SK-MEL-5 (cell line): Measurements from ENCODE around the gene TRPM5. TPM values are rescaled to one million over a fixed set of nuclear protein-coding genes. Genes with fewer than 3 reads are reported as not detected.

ENCODE experiments used
- DNase-seq: peaks from one replicate; pipeline ENCODE4 v3.0.0-alpha.2; 2016; ENCODE audit warnings: low read depth, low spot score
- in situ Hi-C: cut with HindIII; loops from 2 replicates; pipeline ENCODE4 v1.10.0; 2016; ENCODE audit warnings: low sequenced_read_pairs, high pct_unique_total_duplicates, low pct_unique_long_range_greater_than_20kb
- total RNA-seq: library from RNA; depleted of rRNA; stranded (reverse); fragments of >200 nt; shearing (Covaris generic); gene quantifications from 2 replicates; pipeline ENCODE4 v1.2.3, GENCODE V29; 2014; rRNA removed

TRPM5 gene
- total RNA-seq, 1 experiment from 2014 or later, result not detected

DNA sequence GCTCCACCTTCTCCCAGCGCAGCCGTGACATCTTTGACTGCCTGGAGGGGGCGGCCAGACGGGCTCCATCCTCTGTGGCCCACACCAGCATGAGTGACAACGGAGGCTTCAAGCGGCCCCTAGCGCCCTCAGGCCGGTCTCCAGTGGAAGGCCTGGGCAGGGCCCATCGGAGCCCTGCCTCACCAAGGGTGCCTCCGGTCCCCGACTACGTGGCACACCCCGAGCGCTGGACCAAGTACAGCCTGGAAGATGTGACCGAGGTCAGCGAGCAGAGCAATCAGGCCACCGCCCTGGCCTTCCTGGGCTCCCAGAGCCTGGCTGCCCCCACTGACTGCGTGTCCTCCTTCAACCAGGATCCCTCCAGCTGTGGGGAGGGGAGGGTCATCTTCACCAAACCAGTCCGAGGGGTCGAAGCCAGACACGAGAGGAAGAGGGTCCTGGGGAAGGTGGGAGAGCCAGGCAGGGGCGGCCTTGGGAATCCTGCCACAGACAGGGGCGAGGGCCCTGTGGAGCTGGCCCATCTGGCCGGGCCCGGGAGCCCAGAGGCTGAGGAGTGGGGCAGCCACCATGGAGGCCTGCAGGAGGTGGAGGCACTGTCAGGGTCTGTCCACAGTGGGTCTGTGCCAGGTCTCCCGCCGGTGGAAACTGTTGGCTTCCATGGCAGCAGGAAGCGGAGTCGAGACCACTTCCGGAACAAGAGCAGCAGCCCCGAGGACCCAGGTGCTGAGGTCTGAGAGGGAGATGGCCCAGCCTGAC lies 41.2 kb downstream of the TRPM5 start:
- in situ Hi-C loops, result no loop called here
- DNase-seq, result no peak

DNA sequence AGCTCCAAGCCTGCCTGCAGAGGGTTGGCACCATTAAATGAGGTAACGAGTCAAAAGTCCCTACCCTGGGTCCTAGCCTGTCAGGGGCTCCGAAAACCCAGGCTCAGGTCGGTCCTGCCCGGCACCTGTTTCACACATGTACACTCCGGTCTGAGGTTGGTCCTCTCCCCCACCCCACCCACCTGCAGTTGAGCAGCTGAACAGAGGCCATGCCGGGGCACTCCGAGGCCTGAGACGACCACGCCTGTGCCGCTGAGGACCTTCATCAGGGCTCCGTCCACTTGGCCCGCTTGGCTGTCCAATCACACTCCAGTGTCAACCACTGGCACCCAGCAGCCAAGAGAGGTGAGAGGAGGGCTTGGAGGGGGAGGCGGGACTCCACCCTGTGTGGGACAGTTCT lies 42.2 kb downstream of the TRPM5 start:
- in situ Hi-C loops, result no loop called here

DNA sequence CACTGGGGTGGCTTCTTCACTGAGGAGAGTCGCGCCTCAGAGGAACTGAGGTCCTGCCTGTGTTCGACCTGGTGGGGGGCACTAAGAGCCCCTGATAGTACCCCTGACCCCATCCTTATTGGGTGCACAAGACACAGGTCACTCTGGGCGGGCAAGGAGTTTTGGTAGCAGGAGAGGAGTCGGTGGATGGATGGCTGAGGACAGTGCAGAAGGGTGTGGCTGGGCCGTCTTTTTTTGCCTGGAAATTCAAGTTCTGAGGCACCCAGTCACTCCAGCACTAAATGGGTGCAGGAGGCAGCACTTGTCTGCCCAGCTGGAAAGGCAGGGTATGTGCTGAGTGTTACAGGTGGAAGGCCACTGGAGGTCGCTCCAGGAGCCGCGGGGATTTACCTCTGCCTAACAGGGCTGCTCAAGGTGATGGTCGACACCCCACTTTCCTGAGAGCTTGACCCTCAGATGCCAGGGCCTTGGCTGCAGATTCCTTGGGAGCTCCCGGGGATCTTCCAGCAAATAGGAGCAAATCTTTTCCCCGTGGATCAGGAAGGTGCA lies 42.8 kb downstream of the TRPM5 start:
- in situ Hi-C loops, result no loop called here
- DNase-seq, result peak; percentile 26

More for the DNA sequence above, 42.2 kb downstream of the TRPM5 start:
- no peak for DNase-seq

DNA sequence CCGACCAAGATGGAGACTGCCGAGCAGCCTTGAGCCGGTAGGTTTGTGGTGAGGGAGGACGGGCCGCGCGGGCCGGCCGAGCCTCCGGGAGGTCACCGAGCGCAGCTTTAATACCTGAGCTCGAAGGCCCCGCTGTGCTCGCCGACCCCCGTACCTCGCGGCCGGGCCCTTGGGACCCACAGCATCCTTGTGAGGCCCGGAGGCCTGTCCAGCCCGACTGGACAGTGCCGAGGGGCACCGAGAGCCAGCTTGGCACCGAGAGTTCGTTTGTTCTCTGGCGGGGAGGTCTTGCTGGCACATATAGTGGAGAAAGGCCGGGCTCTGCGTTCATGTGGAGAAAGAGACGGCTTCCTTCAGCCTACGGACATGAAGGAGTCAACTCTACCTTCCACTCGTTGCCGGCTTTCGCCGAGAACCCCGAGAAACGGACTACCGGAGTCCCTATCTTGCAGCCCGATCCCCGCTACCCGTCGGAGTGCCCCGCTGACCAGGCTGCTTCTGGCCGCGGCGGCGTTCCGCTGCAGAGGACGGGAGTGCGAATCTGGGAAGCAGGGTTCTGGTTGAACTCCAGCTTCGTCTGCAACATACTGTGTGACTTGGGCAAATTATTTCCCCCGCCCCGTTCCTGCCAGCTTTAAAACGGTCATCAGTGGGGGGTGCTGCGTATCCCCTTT lies 43.4 kb downstream of the TRPM5 start:
- in situ Hi-C loops, result no loop called here

DNA sequence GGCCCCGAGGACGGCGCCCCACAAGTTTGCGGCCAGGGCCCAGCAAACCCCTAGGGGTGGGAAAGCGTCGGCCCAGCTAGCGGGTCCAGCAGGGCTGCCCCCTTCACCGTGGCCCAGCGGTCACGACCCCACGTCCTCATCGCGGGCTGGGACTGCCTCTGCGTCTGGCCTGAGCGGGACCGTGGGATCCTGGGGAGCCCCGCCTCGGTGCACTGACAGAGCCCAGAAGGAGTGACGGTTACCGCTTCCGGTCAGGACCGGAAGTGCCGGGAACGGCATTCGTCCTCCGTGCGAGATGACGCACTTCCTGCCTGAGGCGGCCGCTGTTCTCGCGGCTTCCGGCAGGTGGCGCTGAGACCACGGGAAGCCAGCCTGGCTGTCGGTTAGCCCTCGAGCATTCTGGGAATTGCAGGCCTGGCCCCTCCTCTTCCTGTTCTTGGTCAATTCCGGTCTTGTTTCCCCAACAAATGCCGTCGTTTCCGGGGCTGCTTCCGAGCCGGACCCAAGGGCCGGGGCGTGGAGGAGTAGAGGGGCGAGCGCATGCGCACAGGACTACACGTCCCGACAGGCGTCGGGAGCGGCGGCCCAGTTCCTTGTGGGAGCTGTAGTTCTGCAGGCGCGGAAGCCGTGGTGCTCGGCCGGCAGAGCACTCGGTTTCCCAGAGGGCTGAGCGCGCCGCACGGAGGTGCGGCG lies 44.1 kb downstream of the TRPM5 start, which contains the start of gene TSSC4:
Gene TSSC4, plus strand, starts transcription at position 682 of the 693 bp plus-strand sequence. CDS start 1,884 bp downstream, outside the sequence.
- in situ Hi-C loops, result no loop called here
- DNase-seq, result peak; percentile 100

More for the DNA sequence above, 43.4 kb downstream of the TRPM5 start:
- no peak for DNase-seq

DNA sequence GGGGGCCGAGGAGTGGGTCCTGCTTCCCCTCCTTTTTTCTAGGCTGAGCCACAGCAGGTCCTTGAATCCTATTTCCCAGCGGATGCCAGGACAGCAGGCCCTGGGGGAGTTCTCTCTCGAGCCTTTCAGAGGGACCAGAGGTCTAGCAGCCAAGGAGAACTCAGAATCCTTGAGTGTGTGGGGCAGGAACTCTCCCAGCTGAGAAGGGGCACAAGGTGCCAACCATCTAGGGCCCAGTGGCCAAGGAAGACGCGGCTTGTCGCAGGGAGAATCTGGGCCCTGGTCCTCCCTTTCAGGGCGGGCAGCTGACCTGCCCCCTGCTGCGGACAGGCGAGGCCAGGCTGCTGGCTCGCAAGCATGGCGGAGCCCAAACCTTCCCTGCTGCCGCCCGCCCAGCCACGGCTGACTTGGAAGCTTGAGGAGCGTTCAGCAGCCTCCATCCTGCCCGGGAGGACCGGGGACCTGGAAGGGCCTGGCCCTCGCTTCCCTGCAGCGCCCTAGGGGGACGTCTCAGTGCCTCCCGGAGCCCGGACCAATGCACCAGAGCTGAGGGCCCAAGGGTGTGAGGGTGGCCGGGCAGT lies 44.7 kb downstream of the TRPM5 start:
- in situ Hi-C loops, result no loop called here
- peak; percentile 14 for DNase-seq

DNA sequence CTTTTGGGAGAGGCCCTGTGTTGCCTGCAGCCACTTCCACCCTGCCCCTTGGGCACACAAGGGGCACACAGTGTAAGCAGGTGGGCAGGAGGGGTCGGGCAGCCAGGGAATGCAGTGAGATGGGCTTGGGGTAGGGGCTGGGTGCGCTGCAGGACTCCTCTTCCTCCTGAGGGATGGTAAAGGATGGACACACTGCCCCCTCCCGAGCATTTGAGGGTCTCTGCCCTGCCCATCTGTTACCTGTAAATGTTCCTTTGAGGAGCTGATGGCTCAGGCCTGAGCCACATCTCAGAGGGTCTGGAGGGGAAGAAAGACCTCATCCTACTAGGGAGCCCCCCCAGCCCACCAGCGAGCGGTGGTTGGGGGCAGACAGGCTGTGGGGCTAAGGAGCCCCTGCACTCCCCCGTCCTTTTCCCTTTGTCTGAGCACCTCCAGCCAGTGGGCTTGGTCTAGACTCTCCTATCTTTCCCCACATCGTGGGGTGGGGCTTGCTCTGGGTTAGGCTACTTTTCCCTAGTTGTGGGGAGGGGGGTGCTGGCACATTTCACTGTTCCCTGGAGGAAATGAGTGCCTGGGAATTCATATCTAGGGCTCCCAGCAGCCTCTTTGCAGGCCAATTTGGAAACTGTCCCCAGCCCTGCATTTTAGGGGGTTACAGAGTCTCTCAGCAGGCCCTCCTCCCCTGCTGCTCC lies 45.5 kb downstream of the TRPM5 start:
- in situ Hi-C loops, result no loop called here
- DNase-seq, result peak; percentile 31

DNA sequence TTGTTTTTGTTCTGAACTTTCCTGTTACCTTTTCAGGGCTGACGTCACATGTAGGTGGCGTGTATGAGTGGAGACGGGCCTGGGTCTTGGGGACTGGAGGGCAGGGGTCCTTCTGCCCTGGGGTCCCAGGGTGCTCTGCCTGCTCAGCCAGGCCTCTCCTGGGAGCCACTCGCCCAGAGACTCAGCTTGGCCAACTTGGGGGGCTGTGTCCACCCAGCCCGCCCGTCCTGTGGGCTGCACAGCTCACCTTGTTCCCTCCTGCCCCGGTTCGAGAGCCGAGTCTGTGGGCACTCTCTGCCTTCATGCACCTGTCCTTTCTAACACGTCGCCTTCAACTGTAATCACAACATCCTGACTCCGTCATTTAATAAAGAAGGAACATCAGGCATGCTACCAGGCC lies 47.3 kb downstream of the TRPM5 start:
- in situ Hi-C loops, result no loop called here
- no peak for DNase-seq

DNA sequence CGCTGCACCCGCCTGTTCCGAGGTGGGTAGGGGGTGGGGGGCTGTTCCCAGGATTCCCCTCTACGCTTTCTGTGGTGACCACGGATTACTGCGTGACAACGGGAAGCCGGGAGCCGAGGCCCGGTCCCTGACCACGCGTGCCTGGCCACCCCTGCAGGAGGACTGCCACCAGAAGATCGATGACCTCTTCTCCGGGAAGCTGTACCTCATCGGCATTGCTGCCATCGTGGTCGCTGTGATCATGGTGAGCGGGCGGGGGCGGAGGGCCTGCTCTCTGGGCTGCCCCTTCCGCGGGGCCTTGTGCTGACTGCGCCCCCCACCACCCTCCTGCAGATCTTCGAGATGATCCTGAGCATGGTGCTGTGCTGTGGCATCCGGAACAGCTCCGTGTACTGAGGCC lies 47.8 kb downstream of the TRPM5 start:
- DNase-seq, result no peak

DNA sequence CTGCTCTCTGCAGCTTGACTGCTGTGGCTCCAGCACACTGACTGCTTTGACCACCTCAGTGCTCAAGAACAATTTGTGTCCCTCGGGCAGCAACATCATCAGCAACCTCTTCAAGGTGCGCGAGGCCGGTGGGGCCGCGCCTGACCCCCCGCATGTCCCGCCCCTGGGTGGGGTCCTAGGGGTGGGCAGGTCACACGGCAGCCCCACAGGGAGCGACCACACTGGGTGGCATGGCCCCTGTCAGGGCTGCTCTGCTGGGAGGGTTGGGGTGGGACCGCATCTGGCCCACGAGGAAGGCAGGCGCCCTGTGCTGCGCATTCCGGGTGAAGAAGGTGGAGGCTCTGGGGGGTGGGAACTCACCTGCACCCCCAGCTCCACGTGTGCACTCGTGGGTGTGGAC lies 48.5 kb downstream of the TRPM5 start:
- in situ Hi-C loops, result no loop called here
- DNase-seq, result no peak

More for the DNA sequence above, 47.8 kb downstream of the TRPM5 start:
- in situ Hi-C loops, result no loop called here

DNA sequence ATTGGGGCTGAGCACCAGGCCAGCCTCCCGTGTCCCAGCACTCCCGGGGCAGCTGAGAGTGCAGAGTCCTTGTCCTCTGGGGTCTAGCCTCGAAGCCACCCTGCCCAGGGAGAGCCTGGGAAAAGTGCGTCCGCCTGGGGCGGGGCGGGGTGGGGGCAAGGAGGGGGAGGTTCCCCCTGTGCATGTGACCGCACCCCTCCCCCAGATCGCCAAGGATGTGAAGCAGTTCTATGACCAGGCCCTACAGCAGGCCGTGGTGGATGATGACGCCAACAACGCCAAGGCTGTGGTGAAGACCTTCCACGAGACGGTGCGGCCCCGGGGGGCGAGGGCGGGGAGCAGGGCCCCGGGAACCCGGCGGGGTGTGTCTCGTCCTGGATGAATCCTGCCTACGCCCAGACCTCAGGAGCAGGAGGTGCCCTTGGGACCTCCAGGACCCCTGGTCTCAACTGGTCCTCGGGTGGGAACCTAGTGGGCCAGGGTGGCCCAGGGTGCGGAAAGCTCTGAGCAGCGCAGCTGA lies 49.0 kb downstream of the TRPM5 start:
- in situ Hi-C loops, result no loop called here
- no peak for DNase-seq

DNA sequence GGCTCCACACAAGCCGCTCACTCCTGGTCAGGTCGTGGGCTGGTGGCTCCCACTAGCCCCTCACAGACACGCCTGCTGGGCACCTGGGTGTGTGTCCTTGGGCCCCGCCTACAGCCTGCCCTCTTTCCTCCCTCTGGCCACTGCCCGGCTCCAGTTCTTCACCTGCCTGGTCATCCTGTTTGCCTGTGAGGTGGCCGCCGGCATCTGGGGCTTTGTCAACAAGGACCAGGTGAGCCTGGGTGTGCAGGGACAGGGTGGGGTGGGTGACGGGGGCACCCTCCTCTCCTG lies 49.6 kb downstream of the TRPM5 start:
- no peak for DNase-seq
- in situ Hi-C loops, result no loop called here

Other genes starting within 250 kb of the TRPM5 start
- not detected in 2 replicates for gene ASCL2, start 173.9 kb downstream of the TRPM5 start, total RNA-seq
- gene C11orf21, start 142.6 kb downstream of the TRPM5 start, total RNA-seq, result not detected in 2 replicates
- not detected in 2 replicates for gene TSPAN32, start 142.5 kb downstream of the TRPM5 start, total RNA-seq
- 132 and 150 TPM in 2 replicates for gene CD81, start 67.2 kb downstream of the TRPM5 start, total RNA-seq
- 36.5 and 43.3 TPM in 2 replicates for gene TSSC4, start 43.8 kb downstream of the TRPM5 start, total RNA-seq
- gene KCNQ1, start 494 bp upstream of the TRPM5 start, total RNA-seq, result 0.71 TPM in 1 of 2 replicates, not detected in the other